Mesothelial cell of epicardium (in vitro differentiated cells): ENCODE data around the gene PMAIP1. TPM values are rescaled to one million over a fixed set of nuclear protein-coding genes. Genes with fewer than 3 reads are reported as not detected.

ENCODE experiments used
- DNase-seq, 2 experiments: peaks; one replicate each; pipeline ENCODE4 v3.0.0; 2021; ENCODE audit warnings: low spot score in 2 of 2; ENCODE audit not compliant: unreplicated experiment in 2 of 2
- H3K27ac Mint-ChIP-seq: 2 replicates; pipeline ENCODE4 v1.8.0; 2021; ENCODE audit warnings: mixed read lengths
- H3K27me3 Mint-ChIP-seq: 2 replicates; pipeline ENCODE4 v1.8.0; 2021; ENCODE audit warnings: low read depth, mixed read lengths
- H3K36me3 Mint-ChIP-seq: 2 replicates; pipeline ENCODE4 v1.8.0; 2021; ENCODE audit warnings: mixed read lengths
- H3K4me1 Mint-ChIP-seq: 2 replicates; pipeline ENCODE4 v1.8.0; 2021; ENCODE audit warnings: mixed read lengths
- H3K4me3 Mint-ChIP-seq: 2 replicates; pipeline ENCODE4 v1.8.0; 2021; ENCODE audit warnings: mild to moderate bottlenecking, moderate library complexity, mixed read lengths
- H3K9me3 Mint-ChIP-seq: 2 replicates; pipeline ENCODE4 v1.8.0; 2021; ENCODE audit warnings: mixed read lengths
- total RNA-seq: library from RNA; stranded (reverse); gene quantifications from 3 replicates; pipeline ENCODE4 v1.2.1, GENCODE V29; 2021
- TF ChIP-seq, protein P1 (sequence below): fragments of 200-600 bp; sonication (generic); IDR thresholded peaks from one replicate; pipeline ENCODE4 v1.5.0; 2021; ENCODE audit warnings: antibody characterized with exemption; ENCODE audit not compliant: unreplicated experiment

The PMAIP1 gene
- total RNA-seq, 1 donor from 2014 or later = 10.9 TPM

DNA sequence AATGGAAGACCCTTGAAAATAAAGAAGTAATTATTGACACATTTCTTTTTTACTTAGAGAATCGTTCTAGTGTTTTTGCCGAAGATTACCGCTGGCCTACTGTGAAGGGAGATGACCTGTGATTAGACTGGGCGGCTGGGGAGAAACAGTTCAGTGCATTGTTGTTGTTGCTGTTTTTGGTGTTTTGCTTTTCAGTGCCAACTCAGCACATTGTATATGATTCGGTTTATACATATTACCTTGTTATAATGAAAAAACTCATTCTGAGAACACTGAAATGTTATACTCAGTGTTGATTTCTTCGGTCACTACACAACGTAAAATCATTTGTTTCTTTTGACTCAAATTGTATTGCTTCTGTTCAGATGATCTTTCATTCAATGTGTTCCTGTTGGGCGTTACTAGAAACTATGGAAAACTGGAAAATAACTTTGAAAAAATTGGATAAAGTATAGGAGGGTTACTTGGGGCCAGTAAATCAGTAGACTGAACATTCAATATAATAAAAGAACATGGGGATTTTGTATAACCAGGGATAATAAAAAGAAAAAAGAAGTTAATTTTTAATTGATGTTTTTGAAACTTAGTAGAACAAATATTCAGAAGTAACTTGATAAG is 3.3 kb downstream of the PMAIP1 start:
- Mint-ChIP-seq H3K4me1 (peaks cover 16% of the 10 kb centered on the region), H3K27ac (no peak overlapping the region), H3K4me3 (no peak overlapping the region), H3K36me3 (peaks cover 8% of the 10 kb centered on the region), H3K9me3 (no peaks in the 10 kb centered on the region), H3K27me3 (peaks cover 75% of the 10 kb centered on the region)
- DNase-seq = no peak
- TF ChIP-seq, protein P1, sequence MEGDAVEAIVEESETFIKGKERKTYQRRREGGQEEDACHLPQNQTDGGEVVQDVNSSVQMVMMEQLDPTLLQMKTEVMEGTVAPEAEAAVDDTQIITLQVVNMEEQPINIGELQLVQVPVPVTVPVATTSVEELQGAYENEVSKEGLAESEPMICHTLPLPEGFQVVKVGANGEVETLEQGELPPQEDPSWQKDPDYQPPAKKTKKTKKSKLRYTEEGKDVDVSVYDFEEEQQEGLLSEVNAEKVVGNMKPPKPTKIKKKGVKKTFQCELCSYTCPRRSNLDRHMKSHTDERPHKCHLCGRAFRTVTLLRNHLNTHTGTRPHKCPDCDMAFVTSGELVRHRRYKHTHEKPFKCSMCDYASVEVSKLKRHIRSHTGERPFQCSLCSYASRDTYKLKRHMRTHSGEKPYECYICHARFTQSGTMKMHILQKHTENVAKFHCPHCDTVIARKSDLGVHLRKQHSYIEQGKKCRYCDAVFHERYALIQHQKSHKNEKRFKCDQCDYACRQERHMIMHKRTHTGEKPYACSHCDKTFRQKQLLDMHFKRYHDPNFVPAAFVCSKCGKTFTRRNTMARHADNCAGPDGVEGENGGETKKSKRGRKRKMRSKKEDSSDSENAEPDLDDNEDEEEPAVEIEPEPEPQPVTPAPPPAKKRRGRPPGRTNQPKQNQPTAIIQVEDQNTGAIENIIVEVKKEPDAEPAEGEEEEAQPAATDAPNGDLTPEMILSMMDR = no peak

DNA sequence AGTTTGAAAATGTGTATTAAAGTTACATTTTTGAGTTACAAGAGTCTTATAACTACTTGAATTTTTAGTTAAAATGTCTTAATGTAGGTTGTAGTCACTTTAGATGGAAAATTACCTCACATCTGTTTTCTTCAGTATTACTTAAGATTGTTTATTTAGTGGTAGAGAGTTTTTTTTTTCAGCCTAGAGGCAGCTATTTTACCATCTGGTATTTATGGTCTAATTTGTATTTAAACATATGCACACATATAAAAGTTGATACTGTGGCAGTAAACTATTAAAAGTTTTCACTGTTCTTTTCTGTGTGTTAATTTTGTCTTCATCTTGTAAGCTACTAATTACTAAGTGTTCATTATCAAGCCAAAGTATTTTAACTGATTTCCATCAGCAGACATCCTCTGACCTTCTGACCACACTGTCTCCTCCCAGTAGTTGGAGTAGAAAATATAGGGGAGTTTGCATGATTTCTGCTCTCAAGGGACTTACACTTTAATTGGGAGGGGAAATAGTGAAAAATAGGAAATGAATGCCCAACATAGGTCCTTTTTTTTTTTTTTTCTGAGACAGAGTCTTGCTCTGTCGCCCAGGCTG is 4.3 kb downstream of the PMAIP1 start:
- TF ChIP-seq, protein P1 = no peak
- no peak for DNase-seq
- Mint-ChIP-seq H3K4me1 (peaks cover 21% of the 10 kb centered on the region), H3K27ac (no peak overlapping the region), H3K9me3 (no peaks in the 10 kb centered on the region), H3K36me3 (peaks cover 8% of the 10 kb centered on the region), H3K4me3 (no peak overlapping the region), H3K27me3 (peaks cover 74% of the 10 kb centered on the region)

DNA sequence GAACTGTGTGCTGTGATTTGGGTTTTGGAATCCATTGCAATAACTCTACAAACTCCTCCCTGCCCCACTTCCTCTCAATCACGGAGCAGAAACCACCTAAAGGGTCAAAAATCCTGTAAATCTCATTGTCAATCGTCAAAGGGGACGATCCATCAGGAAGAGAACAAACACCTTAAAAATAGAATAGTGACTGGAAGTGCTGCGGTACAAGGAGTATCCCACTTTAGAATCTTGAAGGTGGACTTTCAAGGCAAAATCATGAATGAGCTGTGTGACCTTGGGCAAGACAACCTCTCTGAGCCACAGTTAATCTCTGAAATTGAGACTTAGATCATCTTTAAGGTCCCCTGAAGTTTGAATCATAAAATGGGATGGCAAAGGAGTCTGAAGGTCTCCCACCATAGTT is 5.9 kb downstream of the PMAIP1 start:
- TF ChIP-seq, protein P1 = no peak
- H3K4me1 Mint-ChIP-seq = peaks cover 18% of the 10 kb centered on the region
- peaks cover 8% of the 10 kb centered on the region for H3K36me3 Mint-ChIP-seq
- no peak overlapping the region for H3K27ac Mint-ChIP-seq
- H3K27me3 Mint-ChIP-seq = peaks cover 63% of the 10 kb centered on the region
- DNase-seq = no peak
- no peak overlapping the region for H3K4me3 Mint-ChIP-seq
- no peaks in the 10 kb centered on the region for H3K9me3 Mint-ChIP-seq

DNA sequence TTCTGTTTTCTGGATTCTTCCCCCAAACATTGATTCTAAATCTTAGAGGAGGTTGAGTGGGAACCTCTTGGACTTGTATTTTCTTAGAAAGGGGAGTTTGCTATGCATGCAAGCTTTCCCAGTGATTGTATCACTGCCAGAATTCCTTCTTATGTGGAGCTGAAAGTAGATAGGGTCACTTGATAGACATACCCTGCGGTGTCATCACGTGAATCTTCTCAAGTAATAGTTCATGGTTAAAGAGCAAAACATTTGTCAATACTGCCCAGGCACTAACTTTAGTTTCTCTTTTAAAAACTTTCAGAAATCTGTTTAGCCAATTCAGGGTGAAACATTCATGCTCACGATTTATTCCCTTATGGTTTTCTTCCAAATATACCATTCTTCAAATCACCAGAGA is 6.4 kb downstream of the PMAIP1 start:
- Mint-ChIP-seq H3K4me3 (no peak overlapping the region), H3K27ac (no peak overlapping the region), H3K27me3 (peaks cover 58% of the 10 kb centered on the region), H3K4me1 (peaks cover 16% of the 10 kb centered on the region), H3K36me3 (peaks cover 8% of the 10 kb centered on the region), H3K9me3 (no peaks in the 10 kb centered on the region)
- no peak for DNase-seq
- TF ChIP-seq, protein P1 = no peak

DNA sequence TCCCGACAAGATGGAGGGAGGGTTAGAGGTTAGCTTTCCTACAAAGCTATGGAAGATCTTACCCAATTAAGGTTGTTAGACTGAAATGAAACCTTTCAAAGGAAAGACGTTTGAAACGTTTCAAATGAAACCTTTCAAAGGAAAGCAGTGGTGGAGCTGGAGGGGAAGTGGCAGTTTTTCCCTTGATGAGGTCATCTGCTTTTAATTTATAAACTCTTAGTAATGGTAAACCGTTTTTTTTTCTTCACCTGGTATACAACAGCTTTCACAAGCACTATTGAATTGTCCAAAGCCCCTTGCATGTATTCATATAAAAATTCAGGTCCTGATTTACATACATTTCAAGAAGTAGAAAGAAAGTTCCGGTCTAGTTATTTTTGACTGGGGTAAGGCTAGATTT is 7.4 kb downstream of the PMAIP1 start:
- H3K4me3 Mint-ChIP-seq = no peak overlapping the region
- TF ChIP-seq, protein P1 = no peak
- no peaks in the 10 kb centered on the region for H3K9me3 Mint-ChIP-seq
- H3K27ac Mint-ChIP-seq = no peak overlapping the region
- no peak for DNase-seq
- peaks cover 14% of the 10 kb centered on the region for H3K4me1 Mint-ChIP-seq
- peaks cover 50% of the 10 kb centered on the region for H3K27me3 Mint-ChIP-seq
- H3K36me3 Mint-ChIP-seq = peaks cover 8% of the 10 kb centered on the region

DNA sequence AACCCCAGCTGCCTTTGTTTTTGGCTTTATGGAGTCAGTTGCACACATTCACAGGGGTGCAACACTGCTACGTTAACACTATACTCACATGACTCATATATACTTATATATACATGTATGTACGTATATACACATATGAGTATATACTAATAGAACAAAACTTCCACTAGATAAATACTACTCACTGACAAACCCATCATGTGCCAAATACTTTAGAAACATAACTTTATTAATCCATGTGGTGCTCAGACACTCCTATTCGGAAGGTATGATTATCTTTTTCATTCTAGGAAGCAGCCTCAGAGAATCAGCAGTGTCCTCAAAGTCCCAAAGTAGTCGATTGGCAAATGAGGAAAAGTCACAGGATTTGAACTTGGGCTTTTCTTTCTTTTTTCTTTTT is 7.9 kb downstream of the PMAIP1 start:
- no peak for DNase-seq
- Mint-ChIP-seq H3K27ac (no peak overlapping the region), H3K4me1 (peaks cover 14% of the 10 kb centered on the region), H3K9me3 (peaks cover 3% of the 10 kb centered on the region), H3K27me3 (peaks cover 46% of the 10 kb centered on the region), H3K36me3 (peaks cover 4% of the 10 kb centered on the region), H3K4me3 (no peak overlapping the region)
- TF ChIP-seq, protein P1 = no peak
